Measurements from ENCODE around the gene NUP188.
"Not testable (repeated sequence)": the region's sequence is repeated elsewhere in the genome, so short reads cannot be mapped to it uniquely, and the experiment has no call there.

The NUP188 gene

DNA sequence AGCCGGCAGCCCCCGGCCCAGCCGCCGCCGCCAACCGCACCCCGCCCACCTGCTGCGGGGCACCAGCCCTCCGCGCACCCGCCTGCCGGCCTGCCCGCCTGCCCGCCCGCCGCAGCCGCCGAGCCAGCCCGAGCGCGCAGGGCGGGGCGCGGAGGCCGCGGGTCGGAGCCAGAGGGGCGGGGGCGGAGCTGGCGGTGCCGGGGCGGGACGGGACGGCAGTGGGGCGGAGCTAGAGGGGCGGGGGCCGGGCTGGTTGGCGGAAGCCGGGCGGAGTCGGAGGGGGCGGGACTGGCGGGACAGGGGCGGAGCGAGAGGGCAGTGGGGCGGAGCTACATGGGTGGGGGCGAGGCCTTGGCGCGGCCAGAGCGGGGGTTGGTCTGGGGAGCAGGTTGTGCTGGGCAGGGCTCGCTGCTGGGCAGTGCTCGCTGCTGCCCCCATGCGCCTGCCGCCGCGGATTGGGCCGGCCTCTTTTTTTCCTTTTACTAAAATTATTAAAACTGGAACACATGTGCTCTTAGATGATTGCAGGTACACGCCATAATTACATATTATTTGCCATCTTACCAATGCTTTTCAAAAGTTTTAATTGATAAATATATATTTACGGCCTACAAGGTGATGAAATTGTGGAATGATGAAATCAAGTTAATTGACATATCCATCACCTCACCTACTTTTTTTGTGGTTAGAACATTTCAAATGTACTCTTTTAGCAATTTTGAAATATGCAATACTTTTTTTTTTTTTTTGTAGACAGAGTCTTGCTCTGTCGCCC, 80.9 kb downstream of the NUP188 start, which contains the start of gene SH3GLB2:
Gene SH3GLB2 (minus strand): TSS at position 140 of the 775 bp plus-strand sequence. CDS start 177 bp downstream, outside the sequence.
- DNase-seq (ENCODE audit: low read depth) = peak; percentile 97
- TF ChIP-seq, protein P1, sequence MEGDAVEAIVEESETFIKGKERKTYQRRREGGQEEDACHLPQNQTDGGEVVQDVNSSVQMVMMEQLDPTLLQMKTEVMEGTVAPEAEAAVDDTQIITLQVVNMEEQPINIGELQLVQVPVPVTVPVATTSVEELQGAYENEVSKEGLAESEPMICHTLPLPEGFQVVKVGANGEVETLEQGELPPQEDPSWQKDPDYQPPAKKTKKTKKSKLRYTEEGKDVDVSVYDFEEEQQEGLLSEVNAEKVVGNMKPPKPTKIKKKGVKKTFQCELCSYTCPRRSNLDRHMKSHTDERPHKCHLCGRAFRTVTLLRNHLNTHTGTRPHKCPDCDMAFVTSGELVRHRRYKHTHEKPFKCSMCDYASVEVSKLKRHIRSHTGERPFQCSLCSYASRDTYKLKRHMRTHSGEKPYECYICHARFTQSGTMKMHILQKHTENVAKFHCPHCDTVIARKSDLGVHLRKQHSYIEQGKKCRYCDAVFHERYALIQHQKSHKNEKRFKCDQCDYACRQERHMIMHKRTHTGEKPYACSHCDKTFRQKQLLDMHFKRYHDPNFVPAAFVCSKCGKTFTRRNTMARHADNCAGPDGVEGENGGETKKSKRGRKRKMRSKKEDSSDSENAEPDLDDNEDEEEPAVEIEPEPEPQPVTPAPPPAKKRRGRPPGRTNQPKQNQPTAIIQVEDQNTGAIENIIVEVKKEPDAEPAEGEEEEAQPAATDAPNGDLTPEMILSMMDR (IDR thresholded peaks at IDR 0.05; ENCODE audit: insufficient read depth, low read depth, low read length, missing control alignments) = peak; percentile 62
- peak within 1 kb of the TSS; percentile 79 for H3K4me3 ChIP-seq (ENCODE audit: low read length)

DNA sequence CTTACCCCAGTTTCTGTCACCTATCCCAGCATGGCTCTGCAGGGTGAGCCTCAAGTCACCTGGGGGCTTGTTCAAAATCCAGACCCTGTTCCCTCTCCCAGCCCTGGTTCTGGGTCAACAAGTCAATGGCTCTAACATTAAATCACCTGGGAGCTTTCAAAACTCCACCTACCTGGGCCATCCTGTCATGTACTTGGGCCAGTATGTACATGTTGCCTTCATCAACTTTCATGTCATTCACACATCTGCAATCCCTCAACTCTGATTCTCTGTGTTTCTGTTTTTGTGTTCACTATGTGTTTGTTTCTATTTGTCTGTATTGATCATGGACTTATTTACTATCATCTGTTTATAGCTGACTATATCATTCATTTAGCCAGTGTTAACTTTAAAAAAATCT, 82.7 kb downstream of the NUP188 start:
- TF ChIP-seq, protein P1 (IDR thresholded peaks at IDR 0.05; ENCODE audit: insufficient read depth, low read depth, low read length, missing control alignments) = no peak
- no peak overlapping the region for H3K4me3 ChIP-seq (ENCODE audit: low read length)
- peak; percentile 73 for DNase-seq (ENCODE audit: low read depth)

DNA sequence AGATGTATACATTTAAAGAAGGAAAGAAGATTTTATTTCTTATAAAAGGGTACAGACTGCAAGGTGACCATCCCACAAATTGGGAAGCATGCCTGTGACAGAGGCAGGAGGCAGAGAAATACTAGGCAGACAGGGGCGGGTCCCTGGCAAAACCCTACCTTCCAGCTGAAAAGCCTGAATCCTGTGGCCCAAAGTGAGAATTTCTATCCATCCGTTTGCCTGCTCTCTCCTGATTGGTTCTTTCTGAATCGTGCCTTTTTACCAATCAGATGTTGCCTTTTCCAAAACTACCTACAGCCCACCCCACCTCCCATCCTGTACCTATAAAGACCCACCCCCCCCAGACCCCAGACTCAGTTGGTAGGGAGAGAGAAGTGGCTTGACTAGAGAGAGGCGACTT, 84.0 kb downstream of the NUP188 start:
- H3K4me3 ChIP-seq (ENCODE audit: low read length) = no peak overlapping the region
- DNase-seq (ENCODE audit: low read depth) = no peak
- TF ChIP-seq, protein P1 (IDR thresholded peaks at IDR 0.05; ENCODE audit: insufficient read depth, low read depth, low read length, missing control alignments) = no peak

DNA sequence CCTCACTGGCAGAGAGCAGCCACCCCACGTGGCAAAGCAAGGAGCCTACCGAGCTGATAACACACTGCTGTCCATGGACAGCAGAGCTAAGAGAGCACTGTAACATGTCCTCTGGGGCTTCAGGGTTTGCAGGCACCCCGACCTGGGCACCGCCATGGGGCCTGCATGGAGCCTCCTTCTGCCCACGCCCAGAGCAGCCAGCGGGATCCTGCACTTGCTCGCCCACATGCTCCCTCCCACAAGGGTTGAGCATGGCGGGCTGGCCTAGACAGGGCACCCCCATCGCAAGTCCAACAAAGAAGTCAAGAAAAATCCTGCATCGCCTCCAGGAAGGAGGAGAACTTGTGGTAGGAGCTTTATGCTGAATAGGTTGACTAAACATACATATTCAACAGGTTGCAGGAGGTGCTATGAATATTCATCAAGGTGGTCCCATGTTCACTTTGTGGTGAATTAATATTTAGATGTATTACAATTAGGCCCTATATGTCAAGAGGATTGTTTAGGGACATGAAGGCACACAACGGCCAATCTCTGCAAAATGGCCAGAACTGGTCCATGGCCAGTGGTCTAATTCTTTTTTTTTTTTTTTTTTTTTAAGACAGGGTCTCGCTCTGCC, 85.2 kb downstream of the NUP188 start:
- H3K4me3 ChIP-seq (ENCODE audit: low read length) = no peak overlapping the region
- DNase-seq (ENCODE audit: low read depth) = no peak
- TF ChIP-seq, protein P1 (IDR thresholded peaks at IDR 0.05; ENCODE audit: insufficient read depth, low read depth, low read length, missing control alignments) = no peak

DNA sequence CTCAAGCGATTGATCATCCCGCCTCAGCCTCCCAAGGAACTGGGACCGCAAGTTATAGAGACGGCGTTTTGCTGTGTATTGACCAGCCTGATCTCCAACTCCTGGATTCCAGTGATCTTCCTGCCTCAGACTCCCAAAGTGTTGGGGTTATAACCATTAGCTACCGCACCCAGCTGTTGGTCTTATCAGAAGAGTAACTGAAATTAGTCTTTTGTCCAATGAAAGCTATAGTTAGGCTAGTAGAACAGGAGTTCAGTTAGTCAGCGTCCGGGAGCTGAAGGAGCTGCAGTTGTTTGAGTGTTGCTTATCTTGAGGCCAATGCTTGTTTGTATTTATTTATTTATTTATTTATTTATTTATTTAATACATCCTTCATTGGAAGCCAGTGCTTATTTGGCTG, 85.7 kb downstream of the NUP188 start:
- DNase-seq (ENCODE audit: low read depth) = no peak
- TF ChIP-seq, protein P1 (IDR thresholded peaks at IDR 0.05; ENCODE audit: insufficient read depth, low read depth, low read length, missing control alignments) = no peak

DNA sequence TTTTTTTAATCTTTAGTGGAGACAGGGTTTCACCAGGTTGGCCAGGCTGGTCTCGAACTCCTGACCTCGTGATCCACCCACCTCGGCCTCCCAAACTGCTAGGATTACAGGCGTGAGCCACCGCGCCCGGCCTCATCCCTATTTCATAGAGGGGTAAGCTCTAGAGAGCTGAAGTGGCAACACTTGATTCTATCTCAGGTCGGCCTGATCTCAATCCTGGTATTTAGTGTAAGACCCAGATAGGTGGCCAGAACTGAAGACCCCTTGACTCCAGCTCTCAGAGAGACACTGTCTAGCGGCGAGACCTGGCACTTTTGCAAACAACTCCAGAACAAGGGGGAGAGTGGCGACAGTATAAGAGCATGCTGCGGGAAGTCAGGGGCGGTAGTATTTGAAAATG, 88.3 kb downstream of the NUP188 start:
- not testable (repeated sequence) for DNase-seq (ENCODE audit: low read depth)
- H3K4me3 ChIP-seq (ENCODE audit: low read length) = peak overlapping the region; percentile 81

More for the DNA sequence above, 85.7 kb downstream of the NUP188 start:
- H3K4me3 ChIP-seq (ENCODE audit: low read length) = no peak overlapping the region

DNA sequence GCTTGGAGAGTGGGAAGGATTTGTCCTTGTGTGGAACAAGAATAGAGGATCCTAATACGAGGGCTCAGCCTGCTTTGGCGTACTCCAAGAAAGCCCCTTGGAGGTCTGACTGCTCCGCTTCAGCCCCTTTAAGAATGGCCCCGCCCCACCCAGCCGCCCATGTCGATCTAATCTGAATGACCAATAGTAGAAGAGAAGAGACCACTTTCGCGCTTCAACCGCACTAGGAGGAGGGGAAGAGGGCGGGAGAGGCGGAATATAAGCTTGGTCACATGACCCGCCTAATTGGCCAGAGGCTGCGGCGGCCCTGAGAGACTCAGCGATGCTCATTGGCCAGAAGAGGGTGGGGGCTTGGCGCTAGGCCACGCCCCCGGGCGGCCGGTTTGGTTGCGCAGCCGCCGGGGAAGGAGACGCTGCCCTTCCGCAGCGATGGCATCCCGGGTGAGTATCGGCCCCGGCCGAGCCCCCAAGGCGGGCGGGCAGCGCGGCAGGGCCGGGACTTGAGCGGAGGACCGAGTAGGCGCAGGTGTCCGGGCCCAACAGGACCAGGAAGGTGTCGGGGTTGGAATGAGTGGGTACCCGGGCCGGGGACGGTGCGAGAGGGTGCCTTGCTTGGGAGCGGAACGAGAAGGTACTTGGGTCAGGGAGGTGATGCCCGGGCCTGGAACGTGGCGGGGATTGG, 88.9 kb downstream of the NUP188 start, which contains the start of gene MIGA2:
Gene MIGA2 (plus strand): TSS at position 386 of the 682 bp plus-strand sequence. CDS start 3,969 bp downstream, outside the sequence.
- H3K4me3 ChIP-seq (ENCODE audit: low read length) = peak within 1 kb of the TSS; percentile 81
- DNase-seq (ENCODE audit: low read depth) = peak; percentile 99
- TF ChIP-seq, protein P1 (IDR thresholded peaks at IDR 0.05; ENCODE audit: insufficient read depth, low read depth, low read length, missing control alignments) = no peak
